Psoas muscle (tissue), 8 donors: ENCODE data around the gene TDRD7. TPM values are rescaled to one million over a fixed set of nuclear protein-coding genes. Genes with fewer than 3 reads are reported as not detected.

Experiments used
- ATAC-seq, 4 donors: fragments of 200-7000 bp; cut with Tn5 transposase; one replicate each; pipeline ENCODE4 v1.9.1; 2020; ENCODE audit warnings: moderate library complexity in 3 of 4, mild to moderate bottlenecking in 2 of 4
- DNase-seq, 2 donors: peaks; one replicate each; pipeline ENCODE4 v3.0.0-alpha.2; 2020
- H3K27ac ChIP-seq: fragments of 200-600 bp; one replicate; pipeline ENCODE4 v1.8.0; 2022
- H3K27me3 ChIP-seq, 3 donors: fragments of 200-600 bp in 1 of 3; one replicate each; pipeline versions ENCODE4 v1.6.1 to v1.8.0; 2013 to 2022; ENCODE audit warnings: low read length in 2 of 3, mild to moderate bottlenecking in 2 of 3, moderate library complexity in 1 of 3; ENCODE audit not compliant: insufficient read depth in 3 of 3
- H3K36me3 ChIP-seq, 2 donors: fragments of 200-600 bp in 1 of 2; one replicate each; pipeline versions ENCODE4 v1.6.1 to v1.8.0; 2013 to 2022; ENCODE audit warnings: low read depth in 1 of 2, mild to moderate bottlenecking in 1 of 2, moderate library complexity in 1 of 2; ENCODE audit not compliant: insufficient read depth in 1 of 2
- H3K4me1 ChIP-seq: fragments of 200-600 bp; one replicate; pipeline ENCODE4 v1.8.0; 2022
- H3K4me3 ChIP-seq: fragments of 200-600 bp; one replicate; pipeline ENCODE4 v1.8.0; 2022; ENCODE audit warnings: mild to moderate bottlenecking
- H3K9me3 ChIP-seq: fragments of 200-600 bp; one replicate; pipeline ENCODE4 v1.8.0; 2022
- CTCF ChIP-seq: fragments of 200-600 bp; IDR thresholded peaks from one replicate; pipeline ENCODE4 v1.8.0; 2022; ENCODE audit warnings: antibody characterized with exemption
- WGBS, 3 donors: extraction: QIAGEN DNeasy Blood & Tissue Kit; methylation state at CpG; one replicate each; pipeline versions ENCODE4 v1.1.6 to v1.1.7; 2013; 5-methylcytosine and 5-hydroxymethylcytosine counted together
- intact Hi-C, 2 donors: fragments of 100-400 bp; cut with DNase I; formaldehyde crosslinking; loops; one replicate each; pipeline versions ENCODE4 v1.11.0 to v1.14.2; 2022
- polyA plus RNA-seq, 3 donors: library from polyadenylated mRNA; stranded (reverse); fragments of 200-250 nt; gene quantifications; one replicate each; pipeline ENCODE4 v1.2.3, GENCODE V29; 2013
- total RNA-seq, 4 donors: library from RNA; stranded (reverse); fragmentation: NEBNext Ultra II Directional in 2 of 4; extraction: Animal tissue kit (Norgen Biotek cat#: 25700) in 2 of 4; gene quantifications; one replicate each; pipeline versions ENCODE4 v1.2.1 to v1.2.4, GENCODE V29; 2021 to 2023
- donor health status: healthy with polysubstance abuse.
- donor health status: DM: no; HTN: no; CAD: no; lungs with moderate emphysema.
- donor health status: Bipolar disorder and iron deficiency.
- donor health status: healthy.
- donor health status: DM: yes; HTN: yes; CAD: no.
- donor health status: DM: no; HTN: no; CAD: no.
- donor health status: DM: no; HTN: no; CAD: no.
- donor health status: DM: yes; HTN: yes; CAD: no.

TDRD7 gene
- total and polyA plus RNA-seq, 7 donors = 2.3 to 9.9 (median 4.9) TPM

DNA sequence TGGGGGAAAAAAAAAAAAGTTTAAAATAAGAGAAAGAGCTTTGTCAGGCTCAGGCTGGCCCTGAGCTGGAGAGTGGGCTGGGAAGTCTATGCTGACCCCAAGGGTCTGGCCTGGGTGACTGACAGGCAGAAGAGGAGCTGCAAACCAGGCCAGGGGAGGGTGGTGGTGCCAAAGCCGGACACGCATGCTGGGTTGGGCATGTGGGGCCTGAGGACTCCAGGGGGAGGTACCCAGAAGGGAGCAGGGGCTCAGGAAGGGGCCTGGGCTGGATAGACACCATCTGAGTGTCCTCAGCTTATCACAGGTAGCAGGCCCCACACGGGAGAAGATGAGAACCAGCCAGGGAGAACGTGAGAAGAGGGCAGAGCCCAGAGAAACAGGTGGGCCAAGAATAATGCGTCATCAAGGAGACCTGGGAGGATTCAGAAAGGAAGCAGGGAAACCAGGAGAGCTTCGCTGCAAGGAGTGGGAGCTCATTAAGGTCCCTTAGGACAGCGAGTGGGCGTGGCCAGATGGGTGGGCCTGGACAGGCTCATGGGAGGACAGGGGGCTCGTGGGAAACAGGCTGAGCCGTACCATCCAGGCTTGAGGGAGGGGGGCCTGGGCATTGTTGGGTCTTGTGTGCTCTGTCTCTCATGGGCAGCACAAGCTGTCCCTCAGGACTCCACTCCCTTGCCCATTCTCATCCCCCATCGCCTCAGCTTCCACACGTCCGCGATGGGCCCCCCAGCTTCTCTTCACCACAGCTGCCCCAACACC, 105.6 kb downstream of the TDRD7 start:
- H3K4me3 ChIP-seq = no peak overlapping the region
- peaks cover 0 to 10% of the 10 kb centered on the region in 2 donors for H3K36me3 ChIP-seq
- peaks cover 80% of the 10 kb centered on the region for H3K4me1 ChIP-seq
- no peaks in the 10 kb centered on the region for H3K9me3 ChIP-seq
- DNase-seq = no peak
- intact Hi-C loops = no loop called here
- no peaks in the 10 kb centered on the region for H3K27me3 ChIP-seq
- 62 to 80% (median 63%) methylated on average over 14 of the region's 14 CpGs for WGBS, 3 donors
- peak overlapping the region; percentile 88 for H3K27ac ChIP-seq
- TF ChIP-seq CTCF = no peak
- no peak for ATAC-seq

- no peak for DNase-seq
- peak in 3 of 4 donors; percentile 1 to 4 (median 3) for ATAC-seq
- Histone ChIP-seq H3K4me1 (peaks cover 89% of the 10 kb centered on the region), H3K36me3 (peaks cover 0 to 10% of the 10 kb centered on the region in 2 donors), H3K4me3 (no peak overlapping the region), H3K27me3 (no peaks in the 10 kb centered on the region), H3K9me3 (no peaks in the 10 kb centered on the region), H3K27ac (peak overlapping the region; percentile 88)
- WGBS, 3 donors = 47 to 67% (median 62%) methylated on average over 9 of the region's 9 CpGs
- intact Hi-C loops = no loop called here
- no peak for TF ChIP-seq CTCF
These were observed 106.4 kb downstream of the TDRD7 start for GRCh38 chr9:97518166-97518908.

DNA sequence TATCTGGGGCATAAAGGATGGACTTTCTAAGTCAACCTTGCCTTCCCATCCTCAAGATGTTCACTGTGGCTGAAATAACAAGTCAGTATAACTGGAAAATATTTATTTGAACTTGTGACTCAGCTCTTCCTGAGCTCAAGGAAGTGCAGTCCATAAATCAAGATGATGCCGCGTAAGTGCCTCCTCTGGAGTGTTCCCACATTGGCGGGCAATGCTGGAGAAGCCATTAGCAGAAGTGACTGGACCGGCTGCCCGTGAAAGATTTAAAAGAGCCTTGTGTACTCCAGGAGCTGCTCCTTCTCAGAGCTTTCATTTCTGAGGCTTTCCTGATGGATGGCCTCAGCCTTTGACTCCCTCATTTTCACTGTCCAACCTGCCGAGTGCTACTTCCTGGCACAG, 107.0 kb downstream of the TDRD7 start:
- intact Hi-C loops = no loop called here
- Histone ChIP-seq H3K4me1 (peaks cover 91% of the 10 kb centered on the region), H3K27ac (peak overlapping the region; percentile 88), H3K9me3 (no peaks in the 10 kb centered on the region), H3K27me3 (no peaks in the 10 kb centered on the region), H3K36me3 (peaks cover 0 to 10% of the 10 kb centered on the region in 2 donors), H3K4me3 (peak overlapping the region; percentile 37)
- 3 to 4% (median 4%) methylated on average over 6 of the region's 6 CpGs for WGBS, 3 donors
- DNase-seq = peak; percentile 57 to 84
- peak; percentile 65 to 85 (median 80) for ATAC-seq
- no peak for TF ChIP-seq CTCF

DNA sequence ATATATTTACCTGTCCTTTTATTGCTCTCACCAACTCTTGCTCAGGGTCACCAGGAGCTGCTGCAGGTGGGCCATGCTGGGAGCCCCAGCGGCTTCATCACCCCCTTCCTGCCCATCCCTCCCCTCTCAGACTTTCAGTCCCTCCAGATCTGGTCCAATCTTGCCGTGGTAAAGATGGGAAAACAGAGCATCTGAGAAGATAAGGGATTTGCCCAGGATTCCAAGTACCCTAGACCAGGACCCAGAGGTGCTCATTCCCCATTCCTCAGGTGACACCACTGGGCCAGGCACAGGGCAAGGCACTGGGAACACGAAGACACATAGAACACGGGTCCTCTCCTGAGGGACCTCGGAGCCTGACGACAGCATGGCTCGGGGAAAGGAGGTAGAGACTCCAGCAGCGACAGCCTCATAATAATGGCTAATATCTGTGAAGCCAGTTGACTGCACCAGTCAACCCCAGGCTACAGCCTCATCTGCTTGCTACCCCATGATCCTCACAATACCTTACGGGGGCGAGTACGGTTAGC, 107.6 kb downstream of the TDRD7 start:
- intact Hi-C loops = no loop called here
- H3K4me3 ChIP-seq = peak overlapping the region; percentile 37
- H3K27me3 ChIP-seq = no peaks in the 10 kb centered on the region
- H3K27ac ChIP-seq = peak overlapping the region; percentile 88
- H3K36me3 ChIP-seq = peaks cover 0 to 11% of the 10 kb centered on the region in 2 donors
- TF ChIP-seq CTCF = no peak
- DNase-seq (no peak), ATAC-seq (no peak)
- H3K4me1 ChIP-seq = peaks cover 92% of the 10 kb centered on the region
- no peaks in the 10 kb centered on the region for H3K9me3 ChIP-seq
- 75 to 90% (median 87%) methylated on average over 11 of the region's 11 CpGs for WGBS, 3 donors
